Right lung (tissue), 5 donors: ENCODE data around the gene AKTIP. TPM values are rescaled to one million over a fixed set of nuclear protein-coding genes. Genes with fewer than 3 reads are reported as not detected.

Experiments
- DNase-seq, 2 donors: peaks; one replicate each; pipeline ENCODE4 v3.0.0-alpha.2; 2013
- polyA plus RNA-seq, 5 donors: library from polyadenylated mRNA; unstranded; fragments of 120-200 nt; gene quantifications; one replicate each; pipeline versions ENCODE4 v1.2.1 to v1.2.3, GENCODE V29; 2013; ENCODE audit warnings: inconsistent platforms in 1 of 5, low replicate concordance in 1 of 5; ENCODE audit not compliant: insufficient read length in 5 of 5, insufficient read depth in 1 of 5

Gene AKTIP
- polyA plus RNA-seq, 5 donors = 41.0 to 58.7 (median 53.8) TPM

- no peak for DNase-seq
Observed at GRCh38 chr16:53486230-53486629, 16.8 kb downstream of the AKTIP start.

GRCh38 chr16:53484542-53484941 is 18.5 kb downstream of the AKTIP start:
- no peak for DNase-seq

DNA sequence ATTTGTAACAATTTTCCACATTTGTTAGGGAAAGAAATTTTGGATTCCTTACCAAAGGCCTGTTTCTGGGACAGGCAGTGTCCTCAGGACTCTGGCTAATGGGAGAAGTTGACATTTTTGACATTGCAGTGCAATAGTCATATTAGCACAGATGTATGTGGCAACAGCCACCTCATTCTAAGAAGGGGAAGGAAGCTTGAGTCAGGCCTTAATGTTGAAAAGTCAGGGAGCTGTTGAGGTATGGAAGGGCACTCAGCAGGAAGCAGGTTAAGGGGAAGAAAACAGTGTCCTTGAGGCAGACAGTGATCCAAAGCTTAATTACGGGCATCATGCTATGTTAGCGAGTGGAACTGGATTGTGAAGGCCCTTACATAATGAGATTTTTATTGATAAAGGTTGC is 20.9 kb downstream of the AKTIP start:
- no peak for DNase-seq

DNA sequence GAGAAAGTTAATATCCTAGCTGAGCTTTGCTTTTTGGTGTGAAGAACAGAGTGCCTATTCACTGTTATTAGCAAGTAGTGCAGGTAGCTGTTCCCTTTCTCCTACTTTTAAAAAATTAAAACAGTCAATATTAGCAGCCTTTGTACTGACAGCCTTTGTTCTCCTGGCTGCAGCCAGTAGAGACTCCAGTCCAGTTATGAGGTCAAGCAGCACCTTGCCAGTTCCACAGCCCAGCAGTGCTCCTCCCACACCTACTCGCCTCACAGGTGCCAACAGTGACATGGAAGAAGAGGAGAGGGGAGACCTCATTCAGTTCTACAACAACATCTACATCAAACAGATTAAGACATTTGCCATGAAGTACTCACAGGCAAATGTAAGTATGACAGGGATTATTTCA is 22.6 kb downstream of the AKTIP start:
- DNase-seq = no peak

GRCh38 chr16:53478965-53479364 is 24.0 kb downstream of the AKTIP start:
- DNase-seq = no peak

DNA sequence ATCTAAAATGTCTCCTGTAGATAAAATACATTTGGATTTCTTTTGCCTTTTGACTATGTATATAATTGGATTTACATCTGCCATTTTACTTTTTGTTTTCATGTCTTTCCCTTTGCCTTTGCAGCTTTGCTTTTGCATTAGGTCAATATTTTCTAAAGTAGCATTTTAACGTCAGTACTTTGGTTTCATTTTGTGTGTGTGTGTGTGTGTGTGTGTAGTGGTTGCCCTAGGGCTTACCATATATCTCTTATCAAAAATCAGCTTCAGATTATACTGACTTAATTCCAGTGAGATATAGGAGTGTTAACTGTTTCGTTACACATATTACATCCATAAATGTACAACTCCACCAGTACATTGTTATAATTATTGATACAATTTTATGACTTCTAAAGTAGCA is 26.1 kb downstream of the AKTIP start:
- DNase-seq = no peak

DNA sequence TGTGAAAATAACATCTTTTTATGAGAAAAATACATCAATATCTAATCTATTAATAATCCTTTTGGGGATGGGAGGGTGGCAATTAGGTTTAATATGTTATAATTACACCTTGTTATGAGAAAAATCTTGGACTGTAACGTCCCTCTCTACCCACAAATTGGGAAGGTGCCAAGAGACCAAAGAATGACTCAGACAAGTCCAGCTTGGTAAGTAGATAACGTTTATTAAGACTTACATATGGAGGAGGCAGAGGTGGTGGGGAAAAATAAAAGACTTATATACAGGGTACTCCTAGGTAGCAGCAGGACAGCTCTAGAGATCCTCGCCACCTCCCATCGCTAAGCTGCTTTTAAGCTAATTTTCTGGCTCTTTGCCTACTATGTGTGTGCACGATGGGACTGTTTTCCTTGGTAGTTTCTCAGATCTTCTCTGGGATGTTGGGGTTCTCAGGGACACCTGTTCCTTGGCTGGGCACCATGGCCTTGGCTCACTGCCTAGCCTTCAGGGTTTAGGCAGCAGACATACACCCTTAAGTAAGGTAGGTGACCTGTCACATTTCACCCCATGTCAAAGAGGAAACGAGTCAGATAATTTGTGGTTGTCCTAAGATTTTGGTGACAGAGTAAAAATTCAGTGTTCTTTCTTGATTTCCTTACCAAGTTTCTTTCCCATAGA is 37.3 kb downstream of the AKTIP start:
- no peak for DNase-seq

DNA sequence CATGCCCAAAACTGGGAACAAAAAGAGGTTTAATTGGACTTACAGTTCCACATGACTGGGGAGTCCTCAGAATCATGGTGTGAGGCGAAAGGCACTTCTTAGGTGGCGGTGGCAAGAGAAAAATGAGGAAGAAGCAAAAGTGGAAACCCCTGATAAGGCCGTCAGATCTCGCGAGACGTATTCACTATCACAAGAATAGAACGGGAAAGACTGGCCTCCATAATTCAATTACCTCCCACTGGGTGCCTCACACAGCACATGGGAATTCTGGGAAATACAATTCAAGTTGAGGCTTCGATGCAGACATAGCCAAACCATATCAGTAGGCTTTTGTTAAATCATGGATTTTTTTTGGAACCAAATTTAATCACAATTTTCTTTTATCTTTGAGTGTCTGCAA is 44.4 kb downstream of the AKTIP start:
- no peak for DNase-seq

DNA sequence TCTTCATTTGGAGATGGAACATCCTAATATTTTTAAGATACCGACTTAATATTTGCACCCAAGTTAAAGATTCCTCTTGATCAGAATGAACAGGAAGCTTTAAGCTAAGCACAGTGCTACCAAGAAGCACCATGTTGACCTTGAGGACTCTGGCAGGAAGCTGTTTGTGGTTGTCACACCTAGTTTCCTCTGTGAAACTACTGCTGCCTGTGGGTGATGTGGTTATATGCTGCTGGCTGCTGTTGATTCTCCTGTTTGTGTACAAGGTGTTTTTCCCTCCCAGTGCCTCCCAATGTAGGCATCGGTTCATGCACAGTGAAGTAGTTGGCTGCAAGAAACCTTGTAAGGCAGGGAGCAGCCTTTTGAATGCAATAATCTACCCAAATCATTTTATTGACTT is 45.3 kb downstream of the AKTIP start:
- DNase-seq = no peak

DNA sequence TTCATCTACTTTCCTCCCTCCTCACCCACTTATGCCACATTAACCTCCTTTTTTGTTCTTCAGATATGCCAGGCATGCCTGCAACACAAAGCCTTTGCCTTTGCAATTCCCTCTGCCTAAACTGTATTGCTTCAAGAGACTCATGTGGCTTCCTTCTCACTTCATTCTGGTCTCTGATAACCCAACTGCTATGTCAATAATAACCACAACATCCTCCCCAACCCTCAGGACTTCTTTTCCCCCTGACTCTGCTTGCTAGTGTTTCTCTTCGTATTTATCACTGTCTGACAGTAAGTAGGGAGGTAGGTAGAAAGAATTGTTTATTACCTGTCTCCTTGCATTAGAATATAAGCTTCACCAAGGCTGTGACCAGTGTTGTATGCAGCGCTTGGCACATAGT is 46.4 kb downstream of the AKTIP start:
- no peak for DNase-seq

GRCh38 chr16:53453928-53454327 is 49.1 kb downstream of the AKTIP start:
- DNase-seq = no peak

DNA sequence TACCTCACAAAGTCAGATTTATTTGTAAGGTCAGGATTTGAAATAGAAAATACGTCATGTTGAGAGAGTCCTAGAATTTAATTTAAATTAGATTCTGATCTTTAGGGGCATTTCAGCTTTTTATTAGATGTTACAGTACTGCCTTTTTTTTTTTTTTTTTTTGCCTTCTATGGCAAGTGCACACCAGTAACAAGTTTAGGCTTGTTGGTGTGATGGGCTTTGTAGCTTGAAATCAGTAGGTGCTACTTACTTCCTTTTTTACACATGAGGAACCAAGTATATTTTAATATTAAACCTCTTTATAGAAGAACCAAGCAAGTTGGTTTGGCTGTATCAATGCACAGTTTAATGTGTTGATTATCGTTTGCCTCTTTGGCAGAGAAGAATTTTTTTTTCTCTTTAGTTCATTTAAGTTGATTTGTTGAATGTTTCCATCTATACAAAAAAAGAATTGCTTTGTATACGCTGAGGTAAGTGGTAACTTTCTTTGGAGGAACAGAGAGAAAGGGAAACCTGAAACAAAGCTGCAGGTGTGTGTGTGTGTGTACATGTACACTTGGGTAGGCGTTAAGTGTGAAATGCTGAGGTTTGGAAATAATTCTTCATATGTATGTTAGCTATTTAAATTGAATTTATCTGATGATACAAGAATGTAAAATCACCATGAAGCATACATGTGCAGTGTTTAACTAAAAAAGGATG is 53.0 kb downstream of the AKTIP start:
- DNase-seq = no peak

DNA sequence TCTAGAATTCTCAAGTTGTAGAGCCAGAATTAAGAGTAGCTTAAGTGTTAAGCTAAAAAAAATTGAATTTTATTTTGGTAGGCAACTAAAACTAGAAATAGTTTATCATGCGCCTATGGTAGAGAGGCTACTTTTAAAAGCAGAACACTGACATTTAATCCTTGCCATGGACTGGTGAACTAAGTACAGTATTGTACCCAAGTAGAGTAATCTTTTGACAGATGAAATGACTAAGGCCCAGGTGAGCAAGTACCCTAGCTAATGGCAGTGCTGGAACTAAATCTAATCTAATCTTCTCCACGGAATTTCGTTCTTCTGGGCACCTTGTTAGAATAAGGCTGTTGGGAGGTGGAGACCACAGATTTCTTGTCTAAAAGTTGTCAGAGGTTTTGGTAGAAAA is 56.9 kb downstream of the AKTIP start:
- no peak for DNase-seq

DNA sequence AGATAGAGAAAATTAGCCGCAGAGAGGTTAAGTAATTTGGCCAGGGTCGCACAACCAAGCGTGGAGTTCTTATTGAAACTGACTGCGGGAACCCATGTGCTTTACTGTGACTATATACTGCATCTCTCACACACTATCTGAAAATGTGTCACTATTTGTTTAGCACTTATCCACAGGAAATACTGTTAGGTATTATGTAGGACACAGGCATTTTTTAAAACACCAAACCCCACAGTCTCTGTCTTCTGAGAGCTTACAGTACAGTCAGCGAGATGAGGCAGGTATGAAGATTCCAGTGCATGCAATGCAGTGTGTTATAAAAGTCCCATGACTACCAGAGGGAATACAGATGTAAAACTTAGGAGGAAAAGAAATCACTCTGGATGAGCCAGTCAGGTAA is 57.5 kb downstream of the AKTIP start:
- no peak for DNase-seq

Other genes starting within 250 kb of the AKTIP start
- 100 to 1,000 TPM in 3 of 5 donors, 10 to 100 TPM in 2; 68.3 to 119 (median 106) TPM for gene RBL2, start 68.7 kb downstream of the AKTIP start, polyA plus RNA-seq
- 10 to 100 TPM; 11.3 to 18.2 (median 17.2) TPM for gene RPGRIP1L, start 200.7 kb upstream of the AKTIP start, polyA plus RNA-seq
- gene FTO, start 200.9 kb upstream of the AKTIP start, polyA plus RNA-seq = 10 to 100 TPM; 73.5 to 94.5 (median 92.2) TPM